BLaER1 treated with 17β-estradiol and CSF1 and Interleukin-3, amounts not matched to agents 10 nM and 100 nM (cell line): ENCODE data around the gene NKX2-3.
A peak's percentile ranks its signal among the peaks of the same experiment; 100 is the strongest.

Experiments used
- H3K27ac ChIP-seq, 11 experiments: shearing (Covaris generic); formaldehyde crosslinking; 2 replicates each; pipeline ENCODE4 v1.8.1; 2022
- H3K27me3 ChIP-seq, 11 experiments: shearing (Covaris generic); formaldehyde crosslinking; 2 replicates each; pipeline ENCODE4 v1.8.1; 2022
- H3K36me3 ChIP-seq, 11 experiments: shearing (Covaris generic); formaldehyde crosslinking; 2 replicates each; pipeline ENCODE4 v1.8.1; 2022
- H3K4me1 ChIP-seq, 10 experiments: shearing (Covaris generic); formaldehyde crosslinking; 2 replicates each; pipeline ENCODE4 v1.8.1; 2022
- H3K4me2 ChIP-seq, 11 experiments: shearing (Covaris generic); formaldehyde crosslinking; 2 replicates each; pipeline ENCODE4 v1.8.1; 2022
- H3K4me3 ChIP-seq, 10 experiments: shearing (Covaris generic); formaldehyde crosslinking; 2 replicates each; pipeline ENCODE4 v1.8.1; 2022
- H3K9ac ChIP-seq, 11 experiments: shearing (Covaris generic); formaldehyde crosslinking; 2 replicates each; pipeline ENCODE4 v1.8.1; 2022
- H3K9me3 ChIP-seq, 11 experiments: shearing (Covaris generic); formaldehyde crosslinking; replicated peaks in 1 of 11; 2 replicates each; pipeline ENCODE4 v1.8.1; 2022
- H4K20me1 ChIP-seq, 11 experiments: shearing (Covaris generic); formaldehyde crosslinking; 2 replicates each; pipeline ENCODE4 v1.8.1; 2022
- Cebpa-rat ChIP-seq, 11 experiments: shearing (Covaris generic); IDR thresholded peaks; 2 replicates each; pipeline ENCODE4 v1.8.1; 2022

Gene NKX2-3

DNA sequence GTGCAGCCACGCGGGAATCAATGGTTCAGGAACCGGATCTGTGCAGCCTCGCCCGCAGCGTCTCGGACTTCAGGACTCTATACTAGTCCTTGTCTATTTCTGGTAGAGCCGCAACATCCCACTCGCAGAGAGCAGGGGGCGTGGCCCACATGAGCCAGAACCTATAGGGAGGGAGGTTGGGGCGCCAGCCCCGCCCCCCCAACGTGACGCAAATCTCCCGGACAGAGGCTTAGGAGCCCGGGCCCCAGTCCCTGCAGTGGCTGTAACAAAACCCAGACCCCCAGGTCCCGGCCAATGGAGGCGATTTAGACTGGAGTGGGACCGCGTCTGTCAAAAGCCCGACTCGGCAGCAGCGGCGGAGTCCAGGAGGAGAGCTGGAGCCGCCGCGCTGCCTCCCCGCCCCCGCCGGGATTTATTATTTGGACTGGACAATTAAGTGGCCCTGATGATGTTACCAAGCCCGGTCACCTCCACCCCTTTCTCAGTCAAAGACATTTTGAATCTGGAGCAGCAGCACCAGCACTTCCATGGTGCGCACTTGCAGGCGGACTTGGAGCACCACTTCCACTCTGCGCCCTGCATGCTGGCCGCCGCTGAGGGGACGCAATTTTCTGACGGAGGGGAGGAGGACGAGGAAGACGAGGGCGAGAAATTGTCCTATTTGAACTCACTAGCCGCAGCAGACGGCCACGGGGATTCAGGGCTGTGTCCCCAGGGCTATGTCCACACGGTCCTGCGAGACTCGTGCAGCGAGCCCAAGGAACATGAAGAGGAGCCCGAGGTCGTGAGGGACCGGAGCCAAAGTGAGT is at the start of gene NKX2-3:
Gene NKX2-3 (plus strand): TSS at position 256 of the 809 bp plus-strand sequence. CDS start 190 bp downstream, at position 446.
- peaks cover 0 to 83% (median 64%) of the 10 kb centered on the region in 11 experiments; a peak in 18 of 22 replicates for H4K20me1 ChIP-seq
- peaks cover 99 to 100% (median 100%) of the 10 kb centered on the region in 11 experiments for H3K27me3 ChIP-seq
- no peaks in the 10 kb centered on the region for H3K36me3 ChIP-seq
- H3K9ac ChIP-seq = no peak within 1 kb of the TSS
- peak within 1 kb of the TSS; percentile 21 to 78 (median 60); a peak in 20 of 22 replicates for H3K4me2 ChIP-seq
- H3K9me3 ChIP-seq = peaks cover 25 to 68% (median 34%) of the 10 kb centered on the region in 11 experiments
- H3K4me1 ChIP-seq = peaks cover 20 to 36% (median 29%) of the 10 kb centered on the region in 10 experiments
- peak within 1 kb of the TSS in 8 of 10 experiments; percentile 21 to 50 (median 34); a peak in 14 of 20 replicates for H3K4me3 ChIP-seq
- no peak for TF ChIP-seq Cebpa-rat (IDR thresholded peaks at IDR 0.05)
- H3K27ac ChIP-seq = no peak within 1 kb of the TSS

DNA sequence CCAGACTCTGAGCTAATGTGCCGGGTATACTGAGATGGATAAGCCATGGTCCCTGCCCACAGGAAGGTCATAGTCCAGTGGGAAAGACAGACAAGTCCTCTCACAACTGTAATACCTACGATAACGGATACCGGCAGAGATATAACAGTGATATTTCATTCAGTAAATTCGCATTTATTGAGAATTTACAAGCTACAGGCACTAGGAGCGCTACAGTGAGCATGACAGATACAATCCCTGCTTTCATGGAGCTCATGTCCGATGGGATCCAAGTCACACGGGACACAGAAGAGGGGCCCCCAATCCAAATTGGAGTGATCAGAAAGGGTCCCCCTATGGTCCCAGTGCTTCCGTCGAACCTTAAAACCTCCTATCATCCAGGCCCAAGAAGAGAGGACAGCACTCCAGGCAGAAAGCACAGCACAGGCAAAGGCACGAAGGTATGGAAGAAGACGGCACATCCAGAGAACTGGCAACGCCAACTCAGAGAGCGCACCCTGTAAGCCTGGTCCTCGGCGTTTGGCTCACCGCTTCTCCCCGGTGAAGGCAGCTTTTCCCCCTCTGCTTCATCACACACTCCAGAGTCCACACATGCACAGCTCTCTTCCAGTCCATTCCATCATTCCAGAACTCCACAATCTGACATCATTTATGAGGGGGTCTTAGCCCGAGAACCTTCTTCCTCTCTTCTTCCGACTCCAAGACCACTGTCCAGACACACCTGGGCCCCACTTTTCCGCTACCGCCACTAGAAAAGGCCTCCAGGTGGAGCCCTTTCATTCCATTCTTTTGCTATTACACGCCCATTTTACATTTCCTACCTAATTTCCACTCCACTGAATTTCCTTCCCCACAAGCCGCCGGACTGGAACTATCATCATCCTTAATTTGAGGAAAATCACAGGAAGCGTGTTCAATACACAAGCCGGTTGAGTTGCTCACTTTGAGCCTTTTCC is 47.8 kb upstream of the NKX2-3 start:
- Histone ChIP-seq H3K36me3 (no peaks in the 10 kb centered on the region), H3K4me1 (no peaks in the 10 kb centered on the region), H3K4me2 (no peak overlapping the region), H3K27me3 (no peaks in the 10 kb centered on the region), H3K27ac (no peak overlapping the region), H4K20me1 (no peaks in the 10 kb centered on the region), H3K4me3 (no peak overlapping the region), H3K9ac (no peak overlapping the region), H3K9me3 (no peaks in the 10 kb centered on the region)
- no peak for TF ChIP-seq Cebpa-rat (IDR thresholded peaks at IDR 0.05)

DNA sequence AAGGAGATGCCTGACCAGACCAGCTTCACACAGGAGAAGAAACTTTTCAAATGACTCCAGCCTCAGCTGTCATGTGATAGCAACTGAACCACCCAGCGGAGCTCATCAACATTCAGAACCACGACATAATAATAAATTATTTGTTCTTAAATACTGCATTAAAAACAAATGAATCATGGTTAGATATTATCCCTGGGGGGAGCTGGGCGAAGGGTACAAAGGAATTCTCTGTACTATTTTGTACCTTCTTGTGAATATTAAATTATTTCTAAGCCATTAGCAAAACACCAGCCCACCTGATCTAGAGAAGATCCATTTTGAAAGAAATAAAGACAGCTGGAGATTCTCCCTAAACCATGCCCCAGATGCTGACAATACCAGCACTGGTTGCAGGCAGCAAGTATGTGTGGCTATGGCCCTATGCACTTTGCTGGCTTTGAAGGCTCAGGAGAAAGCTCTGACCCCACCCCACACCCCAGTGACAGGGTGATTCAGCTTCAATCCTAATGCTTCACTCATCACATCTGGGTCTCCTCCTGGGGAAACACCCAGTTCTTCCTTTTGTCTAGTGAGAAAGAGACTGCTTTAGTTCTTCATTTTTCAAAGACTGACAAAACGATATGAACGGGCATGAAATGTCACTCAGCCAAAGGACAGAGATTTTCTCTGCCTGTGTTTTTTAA is 45.5 kb upstream of the NKX2-3 start:
- no peaks in the 10 kb centered on the region for H3K4me1 ChIP-seq
- no peaks in the 10 kb centered on the region for H3K9me3 ChIP-seq
- no peaks in the 10 kb centered on the region for H3K27me3 ChIP-seq
- no peak overlapping the region for H3K4me2 ChIP-seq
- no peak overlapping the region for H3K9ac ChIP-seq
- H3K36me3 ChIP-seq = no peaks in the 10 kb centered on the region
- no peak for TF ChIP-seq Cebpa-rat (IDR thresholded peaks at IDR 0.05)
- H3K27ac ChIP-seq = no peak overlapping the region
- no peak overlapping the region for H3K4me3 ChIP-seq
- no peaks in the 10 kb centered on the region for H4K20me1 ChIP-seq

DNA sequence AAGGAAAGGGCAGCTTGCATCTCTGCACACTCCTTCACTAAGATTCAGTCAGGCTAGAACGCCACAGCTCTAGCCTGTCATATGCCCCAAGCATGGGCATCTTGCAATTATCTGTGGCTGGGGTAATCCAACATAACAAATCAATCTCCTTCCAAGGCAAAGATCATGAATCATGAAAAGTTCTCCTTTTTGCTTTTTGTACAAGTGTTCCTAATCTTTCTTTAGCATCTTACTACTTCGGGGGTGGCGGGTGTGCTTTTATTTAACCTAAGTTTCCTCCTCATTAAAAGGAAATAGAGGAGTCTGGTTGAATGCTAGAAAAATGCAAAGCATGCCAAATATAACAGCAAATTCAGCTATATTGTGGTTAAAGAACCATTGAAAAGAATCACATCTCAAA is 43.5 kb upstream of the NKX2-3 start:
- no peaks in the 10 kb centered on the region for H3K4me1 ChIP-seq
- H4K20me1 ChIP-seq = no peaks in the 10 kb centered on the region
- no peak overlapping the region for H3K4me3 ChIP-seq
- no peak for TF ChIP-seq Cebpa-rat (IDR thresholded peaks at IDR 0.05)
- no peaks in the 10 kb centered on the region for H3K9me3 ChIP-seq
- H3K36me3 ChIP-seq = no peaks in the 10 kb centered on the region
- no peak overlapping the region for H3K27ac ChIP-seq
- H3K4me2 ChIP-seq = peak overlapping the region in 2 of 11 experiments; percentile 3 to 15; a peak in 2 of 22 replicates
- no peak overlapping the region for H3K9ac ChIP-seq
- no peaks in the 10 kb centered on the region for H3K27me3 ChIP-seq

DNA sequence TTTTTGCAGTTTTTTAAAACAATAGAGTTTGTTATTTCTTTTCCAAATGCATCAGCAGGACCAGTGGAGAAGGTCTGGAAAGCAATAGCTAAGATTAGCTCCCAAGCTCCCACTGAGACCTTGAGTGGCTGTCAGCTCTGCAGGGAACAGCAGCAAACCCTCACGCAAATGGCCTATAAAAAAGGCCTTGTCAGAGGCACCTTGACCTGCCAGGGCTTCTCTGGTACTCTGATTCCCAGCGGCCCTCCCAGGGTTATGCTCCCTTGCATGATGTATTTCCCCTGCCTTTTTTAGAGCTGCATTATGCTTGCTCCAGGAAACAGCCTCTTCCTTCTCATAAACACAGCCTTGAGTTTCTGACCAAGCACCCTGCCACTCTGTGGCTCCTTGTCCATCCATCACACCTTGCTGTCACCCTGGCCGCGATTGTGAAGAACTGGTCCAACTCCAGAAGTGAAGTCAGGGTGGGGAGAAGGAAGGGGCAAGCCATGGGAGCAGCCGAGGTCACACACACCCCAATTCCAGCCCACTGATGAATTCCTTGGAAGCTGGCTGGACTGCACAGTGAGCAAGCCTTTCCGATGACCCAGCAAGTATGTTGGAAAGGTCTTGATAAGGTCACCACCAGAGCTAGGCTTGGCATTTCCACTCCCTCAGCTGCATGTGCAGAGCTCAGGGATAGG is 35.3 kb upstream of the NKX2-3 start:
- Histone ChIP-seq H3K36me3 (no peaks in the 10 kb centered on the region), H3K4me3 (no peak overlapping the region), H3K4me2 (no peak overlapping the region), H4K20me1 (no peaks in the 10 kb centered on the region), H3K27ac (no peak overlapping the region), H3K27me3 (no peaks in the 10 kb centered on the region), H3K9me3 (peaks cover 0 to 21% (median 11%) of the 10 kb centered on the region in 11 experiments; a peak in 14 of 22 replicates), H3K4me1 (no peaks in the 10 kb centered on the region), H3K9ac (no peak overlapping the region)
- TF ChIP-seq Cebpa-rat (IDR thresholded peaks at IDR 0.05) = no peak

DNA sequence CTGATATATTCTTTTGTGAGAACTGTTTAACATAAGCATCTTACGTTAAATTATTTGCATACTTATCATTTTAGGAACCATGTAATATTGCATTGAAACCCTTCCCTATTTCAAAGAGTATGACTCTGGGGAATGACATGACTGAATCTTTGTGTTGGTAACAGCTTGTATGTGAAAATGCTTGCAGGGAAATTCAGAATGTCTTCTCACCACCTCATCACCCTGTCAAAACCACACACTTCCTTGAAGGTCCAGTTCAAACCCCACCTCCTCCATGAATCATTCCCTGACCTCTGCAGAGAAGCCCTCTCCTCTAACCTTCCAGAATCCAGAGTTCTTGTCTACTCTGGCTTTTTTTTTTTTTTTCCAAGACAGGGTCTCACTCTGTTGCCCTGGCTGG is 26.3 kb upstream of the NKX2-3 start:
- no peak for TF ChIP-seq Cebpa-rat (IDR thresholded peaks at IDR 0.05)
- Histone ChIP-seq H3K4me1 (no peaks in the 10 kb centered on the region), H3K9me3 (peaks cover 0 to 4% (median 0%) of the 10 kb centered on the region in 11 experiments; a peak in 2 of 22 replicates), H3K27ac (no peak overlapping the region), H3K9ac (no peak overlapping the region), H3K27me3 (no peaks in the 10 kb centered on the region), H3K4me3 (no peak overlapping the region), H3K36me3 (no peaks in the 10 kb centered on the region), H4K20me1 (no peaks in the 10 kb centered on the region), H3K4me2 (no peak overlapping the region)

DNA sequence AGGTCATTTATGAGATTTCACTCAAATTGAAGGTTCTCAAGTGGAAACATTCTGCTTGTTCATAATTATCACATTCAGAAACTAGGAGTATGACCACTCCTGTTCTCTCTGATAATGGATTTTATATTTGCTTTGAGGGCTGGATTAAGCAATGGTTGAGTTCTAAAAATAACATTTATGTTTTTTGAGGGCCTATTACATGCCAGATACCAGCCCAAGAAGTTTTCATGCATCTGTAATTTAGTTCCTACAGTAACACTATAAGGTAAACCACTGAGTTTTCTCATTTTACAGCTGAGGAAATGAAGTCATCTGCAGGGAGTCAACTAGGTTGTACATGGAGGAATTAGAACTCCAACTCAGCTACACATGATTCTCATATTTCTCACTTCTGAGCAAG is 25.5 kb upstream of the NKX2-3 start:
- Histone ChIP-seq H3K4me2 (no peak overlapping the region), H3K4me3 (no peak overlapping the region), H4K20me1 (no peaks in the 10 kb centered on the region), H3K36me3 (no peaks in the 10 kb centered on the region), H3K27me3 (no peaks in the 10 kb centered on the region), H3K4me1 (no peaks in the 10 kb centered on the region), H3K9me3 (peaks cover 0 to 4% (median 0%) of the 10 kb centered on the region in 11 experiments; a peak in 2 of 22 replicates), H3K9ac (no peak overlapping the region), H3K27ac (no peak overlapping the region)
- TF ChIP-seq Cebpa-rat (IDR thresholded peaks at IDR 0.05) = no peak

DNA sequence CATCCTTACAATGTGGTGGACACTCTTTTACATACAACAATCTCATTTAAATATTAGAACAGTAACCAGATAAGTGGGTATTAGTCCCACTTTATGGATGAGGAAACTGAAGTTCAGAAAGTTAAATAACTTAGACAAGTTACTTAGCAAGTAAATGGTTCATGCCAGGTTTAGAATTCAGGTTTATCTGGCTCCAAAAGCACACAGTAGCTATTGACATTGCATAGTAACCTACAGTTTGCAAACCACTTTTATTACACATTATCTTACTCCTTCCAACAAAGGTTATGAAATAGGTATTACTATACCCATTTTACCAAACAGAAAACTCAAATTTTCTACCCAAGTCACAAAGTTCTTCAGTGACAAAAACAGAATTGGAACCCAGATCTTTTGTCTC is 19.7 kb upstream of the NKX2-3 start:
- H3K36me3 ChIP-seq = no peaks in the 10 kb centered on the region
- no peak for TF ChIP-seq Cebpa-rat (IDR thresholded peaks at IDR 0.05)
- no peak overlapping the region for H3K4me2 ChIP-seq
- H3K4me3 ChIP-seq = no peak overlapping the region
- no peak overlapping the region for H3K27ac ChIP-seq
- H3K4me1 ChIP-seq = no peaks in the 10 kb centered on the region
- H4K20me1 ChIP-seq = no peaks in the 10 kb centered on the region
- H3K9me3 ChIP-seq = peaks cover 0 to 4% (median 0%) of the 10 kb centered on the region in 11 experiments; a peak in 2 of 22 replicates
- H3K9ac ChIP-seq = no peak overlapping the region
- H3K27me3 ChIP-seq = no peaks in the 10 kb centered on the region
